ENCODE data around the gene KSR2.

The KSR2 gene

GRCh38 chr12:117921929-117922777 is 46.6 kb downstream of the KSR2 start:
- no peak for DNase-seq
- no peak overlapping the region for H3K9ac ChIP-seq (ENCODE audit: low read length)
- H2BK5ac ChIP-seq (ENCODE audit: low read depth, low read length, poor library complexity), result no peak overlapping the region
- no peak overlapping the region for H2AFZ ChIP-seq (ENCODE audit: insufficient read depth, low read length, poor library complexity)
- no peak overlapping the region for H3K27ac ChIP-seq (ENCODE audit: low read depth, low read length)
- H3K9me3 ChIP-seq (ENCODE audit: insufficient read depth, low read depth, low read length), result no peaks in the 10 kb centered on the region
- H2BK12ac ChIP-seq (ENCODE audit: low read length), result no peak overlapping the region
- no peak overlapping the region for H2BK120ac ChIP-seq (ENCODE audit: insufficient read depth, low read length, poor library complexity)
- no peak overlapping the region for H3K23ac ChIP-seq (ENCODE audit: low read length)
- H4K12ac ChIP-seq (ENCODE audit: low read depth, low read length), result no peak overlapping the region
- no peaks in the 10 kb centered on the region for H3K27me3 ChIP-seq (ENCODE audit: insufficient read depth, low read length)
- no peaks in the 10 kb centered on the region for H3K79me1 ChIP-seq (ENCODE audit: low read length)
- H3K4me1 ChIP-seq (ENCODE audit: control insufficient read depth in 1 of 2, insufficient read depth in 2 of 2, low read length in 2 of 2), result no peaks in the 10 kb centered on the region
- H3K18ac ChIP-seq (ENCODE audit: low read length), result no peak overlapping the region
- no peak overlapping the region for H3K4ac ChIP-seq (ENCODE audit: low read depth, low read length)
- no peak overlapping the region for H3K4me3 ChIP-seq (ENCODE audit: low read depth, low read length)
- H4K8ac ChIP-seq (ENCODE audit: low read depth, low read length), result no peak overlapping the region
- H3K4me2 ChIP-seq (ENCODE audit: low read length), result no peak overlapping the region
- no peaks in the 10 kb centered on the region for H3K36me3 ChIP-seq (ENCODE audit: control insufficient read depth in 1 of 2, insufficient read depth in 2 of 2, low read length in 2 of 2)
- H4K91ac ChIP-seq (ENCODE audit: low read depth, low read length), result no peak overlapping the region
- no peaks in the 10 kb centered on the region for H3K79me2 ChIP-seq (ENCODE audit: control insufficient read depth, insufficient read depth, low read length, poor library complexity)
- WGBS (ENCODE audit: extremely low coverage, insufficient coverage, insufficient read length), result no CpG with 5 or more reads among the region's 6 CpGs
- H3K14ac ChIP-seq (ENCODE audit: low read length), result no peak overlapping the region
- H2AK5ac ChIP-seq (ENCODE audit: low read length), result no peak overlapping the region

DNA sequence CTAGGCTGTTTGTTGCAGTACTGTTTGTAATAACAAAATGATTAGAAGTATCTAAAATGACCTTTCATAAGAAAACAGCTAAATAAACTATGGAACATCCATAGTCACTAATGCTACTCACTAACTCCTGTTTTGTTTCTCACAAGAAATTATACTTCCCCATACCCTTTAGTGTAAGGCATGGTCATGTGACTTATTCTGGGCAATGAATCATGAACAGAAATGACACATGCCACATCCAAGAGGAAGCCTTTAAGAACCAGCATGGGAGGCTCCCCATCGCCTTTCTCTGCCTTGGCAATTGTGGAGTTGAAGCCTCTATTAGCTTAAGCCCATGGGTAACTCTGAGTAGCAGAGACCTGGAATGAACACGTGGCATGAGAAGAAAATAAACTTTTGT is 49.3 kb downstream of the KSR2 start:
- no peak overlapping the region for H4K12ac ChIP-seq (ENCODE audit: low read depth, low read length)
- H4K91ac ChIP-seq (ENCODE audit: low read depth, low read length), result no peak overlapping the region
- no peak overlapping the region for H3K4me2 ChIP-seq (ENCODE audit: low read length)
- no peak overlapping the region for H3K18ac ChIP-seq (ENCODE audit: low read length)
- no peak overlapping the region for H3K4ac ChIP-seq (ENCODE audit: low read depth, low read length)
- H3K4me3 ChIP-seq (ENCODE audit: low read depth, low read length), result no peak overlapping the region
- no peak overlapping the region for H2BK5ac ChIP-seq (ENCODE audit: low read depth, low read length, poor library complexity)
- no peak for DNase-seq
- H3K79me2 ChIP-seq (ENCODE audit: control insufficient read depth, insufficient read depth, low read length, poor library complexity), result no peaks in the 10 kb centered on the region
- no peak overlapping the region for H2BK12ac ChIP-seq (ENCODE audit: low read length)
- no peaks in the 10 kb centered on the region for H3K79me1 ChIP-seq (ENCODE audit: low read length)
- H3K27ac ChIP-seq (ENCODE audit: low read depth, low read length), result no peak overlapping the region
- no peak overlapping the region for H2AK5ac ChIP-seq (ENCODE audit: low read length)
- no peaks in the 10 kb centered on the region for H3K36me3 ChIP-seq (ENCODE audit: control insufficient read depth in 1 of 2, insufficient read depth in 2 of 2, low read length in 2 of 2)
- no peaks in the 10 kb centered on the region for H3K4me1 ChIP-seq (ENCODE audit: control insufficient read depth in 1 of 2, insufficient read depth in 2 of 2, low read length in 2 of 2)
- WGBS (ENCODE audit: extremely low coverage, insufficient coverage, insufficient read length), result no CpG with 5 or more reads among the region's 2 CpGs
- no peak overlapping the region for H3K9ac ChIP-seq (ENCODE audit: low read length)
- no peak overlapping the region for H4K8ac ChIP-seq (ENCODE audit: low read depth, low read length)
- H3K27me3 ChIP-seq (ENCODE audit: insufficient read depth, low read length), result no peaks in the 10 kb centered on the region
- H3K14ac ChIP-seq (ENCODE audit: low read length), result no peak overlapping the region
- H2AFZ ChIP-seq (ENCODE audit: insufficient read depth, low read length, poor library complexity), result no peak overlapping the region
- H3K9me3 ChIP-seq (ENCODE audit: insufficient read depth, low read depth, low read length), result no peaks in the 10 kb centered on the region
- no peak overlapping the region for H3K23ac ChIP-seq (ENCODE audit: low read length)
- H2BK120ac ChIP-seq (ENCODE audit: insufficient read depth, low read length, poor library complexity), result no peak overlapping the region

DNA sequence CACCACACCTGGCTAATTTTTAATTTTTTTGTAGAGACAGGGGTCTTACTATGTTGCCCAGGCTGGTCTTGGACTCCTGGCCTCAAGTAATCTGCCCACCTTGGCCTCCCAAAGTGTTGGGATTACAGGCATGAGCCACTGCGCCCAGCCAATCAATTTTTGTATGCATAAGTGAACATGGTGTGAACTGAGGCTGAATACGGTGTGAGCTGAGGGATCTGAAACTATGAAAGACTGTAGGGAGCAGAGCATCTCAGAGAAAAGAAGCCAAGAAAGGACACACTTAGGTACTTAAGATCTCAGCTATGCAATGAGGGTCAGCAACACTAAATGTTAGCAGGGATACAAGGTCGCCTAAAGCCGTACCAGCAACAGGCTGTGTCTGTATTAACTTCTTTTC is 54.1 kb downstream of the KSR2 start:
- Histone ChIP-seq H3K4me1 (ENCODE audit: control insufficient read depth in 1 of 2, insufficient read depth in 2 of 2, low read length in 2 of 2) (no peaks in the 10 kb centered on the region), H4K91ac (ENCODE audit: low read depth, low read length) (no peak overlapping the region), H2BK12ac (ENCODE audit: low read length) (no peak overlapping the region), H3K79me1 (ENCODE audit: low read length) (no peaks in the 10 kb centered on the region), H3K14ac (ENCODE audit: low read length) (no peak overlapping the region), H2AK5ac (ENCODE audit: low read length) (no peak overlapping the region), H3K36me3 (ENCODE audit: control insufficient read depth in 1 of 2, insufficient read depth in 2 of 2, low read length in 2 of 2) (no peaks in the 10 kb centered on the region), H4K8ac (ENCODE audit: low read depth, low read length) (no peak overlapping the region), H3K18ac (ENCODE audit: low read length) (no peak overlapping the region), H2BK120ac (ENCODE audit: insufficient read depth, low read length, poor library complexity) (no peak overlapping the region), H3K4me2 (ENCODE audit: low read length) (no peak overlapping the region), H4K12ac (ENCODE audit: low read depth, low read length) (no peak overlapping the region), H3K27me3 (ENCODE audit: insufficient read depth, low read length) (no peaks in the 10 kb centered on the region), H3K27ac (ENCODE audit: low read depth, low read length) (no peak overlapping the region), H2BK5ac (ENCODE audit: low read depth, low read length, poor library complexity) (no peak overlapping the region), H3K4ac (ENCODE audit: low read depth, low read length) (no peak overlapping the region), H3K9me3 (ENCODE audit: insufficient read depth, low read depth, low read length) (no peaks in the 10 kb centered on the region), H2AFZ (ENCODE audit: insufficient read depth, low read length, poor library complexity) (no peak overlapping the region), H3K79me2 (ENCODE audit: control insufficient read depth, insufficient read depth, low read length, poor library complexity) (no peaks in the 10 kb centered on the region), H3K23ac (ENCODE audit: low read length) (no peak overlapping the region), H3K4me3 (ENCODE audit: low read depth, low read length) (no peak overlapping the region), H3K9ac (ENCODE audit: low read length) (no peak overlapping the region)
- WGBS (ENCODE audit: extremely low coverage, insufficient coverage, insufficient read length), result no CpG with 5 or more reads among the region's 4 CpGs
- no peak for DNase-seq

DNA sequence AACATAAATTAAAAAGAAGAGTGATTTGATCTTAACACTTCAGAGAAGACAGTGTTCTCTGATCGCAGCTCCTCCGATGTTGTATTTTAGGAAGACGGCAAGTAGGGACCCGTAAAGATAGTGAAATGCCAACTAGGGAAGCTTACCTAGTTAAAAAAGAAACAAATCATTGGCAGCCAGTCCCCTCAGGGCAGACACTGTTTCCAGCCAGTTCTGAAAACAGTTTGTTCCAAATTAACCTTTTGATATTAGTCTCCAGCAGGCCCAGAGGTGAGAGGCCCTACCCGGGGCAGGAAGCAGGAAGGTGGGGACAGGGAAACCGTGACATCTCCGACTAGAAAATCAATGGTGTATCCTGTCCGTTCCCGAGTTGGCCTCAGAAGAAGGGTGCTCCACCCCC is 56.0 kb downstream of the KSR2 start:
- H3K79me1 ChIP-seq (ENCODE audit: low read length), result no peaks in the 10 kb centered on the region
- H3K79me2 ChIP-seq (ENCODE audit: control insufficient read depth, insufficient read depth, low read length, poor library complexity), result no peaks in the 10 kb centered on the region
- H3K4ac ChIP-seq (ENCODE audit: low read depth, low read length), result no peak overlapping the region
- H3K9ac ChIP-seq (ENCODE audit: low read length), result no peak overlapping the region
- no peaks in the 10 kb centered on the region for H3K9me3 ChIP-seq (ENCODE audit: insufficient read depth, low read depth, low read length)
- no peak overlapping the region for H3K18ac ChIP-seq (ENCODE audit: low read length)
- H2AK5ac ChIP-seq (ENCODE audit: low read length), result no peak overlapping the region
- no peak for DNase-seq
- H3K27ac ChIP-seq (ENCODE audit: low read depth, low read length), result no peak overlapping the region
- WGBS (ENCODE audit: extremely low coverage, insufficient coverage, insufficient read length), result no CpG with 5 or more reads among the region's 9 CpGs
- H2AFZ ChIP-seq (ENCODE audit: insufficient read depth, low read length, poor library complexity), result no peak overlapping the region
- no peak overlapping the region for H3K23ac ChIP-seq (ENCODE audit: low read length)
- H3K36me3 ChIP-seq (ENCODE audit: control insufficient read depth in 1 of 2, insufficient read depth in 2 of 2, low read length in 2 of 2), result no peaks in the 10 kb centered on the region
- H2BK5ac ChIP-seq (ENCODE audit: low read depth, low read length, poor library complexity), result no peak overlapping the region
- no peak overlapping the region for H2BK120ac ChIP-seq (ENCODE audit: insufficient read depth, low read length, poor library complexity)
- no peaks in the 10 kb centered on the region for H3K4me1 ChIP-seq (ENCODE audit: control insufficient read depth in 1 of 2, insufficient read depth in 2 of 2, low read length in 2 of 2)
- H2BK12ac ChIP-seq (ENCODE audit: low read length), result no peak overlapping the region
- H4K12ac ChIP-seq (ENCODE audit: low read depth, low read length), result no peak overlapping the region
- no peaks in the 10 kb centered on the region for H3K27me3 ChIP-seq (ENCODE audit: insufficient read depth, low read length)
- H3K14ac ChIP-seq (ENCODE audit: low read length), result no peak overlapping the region
- no peak overlapping the region for H4K91ac ChIP-seq (ENCODE audit: low read depth, low read length)
- no peak overlapping the region for H4K8ac ChIP-seq (ENCODE audit: low read depth, low read length)
- H3K4me3 ChIP-seq (ENCODE audit: low read depth, low read length), result no peak overlapping the region
- no peak overlapping the region for H3K4me2 ChIP-seq (ENCODE audit: low read length)
